Middle frontal gyrus (tissue), 1 donor: ENCODE data around the gene RABGGTA.

ENCODE experiments used
- DNase-seq: peaks from one replicate; pipeline ENCODE4 v3.0.0-alpha.2; 2015; ENCODE audit warnings: low spot score; ENCODE audit errors: extremely low spot score

RABGGTA gene

GRCh38 chr14:24280797-24281460, 9.5 kb upstream of the RABGGTA start:
- DNase-seq: no peak

GRCh38 chr14:24279301-24280186, 8.1 kb upstream of the RABGGTA start:
- DNase-seq: no peak

GRCh38 chr14:24278424-24278823, 7.0 kb upstream of the RABGGTA start:
- DNase-seq: no peak

- no peak for DNase-seq
Observed at GRCh38 chr14:24277606-24278321, 6.4 kb upstream of the RABGGTA start.

GRCh38 chr14:24277071-24277470, 5.7 kb upstream of the RABGGTA start:
- no peak for DNase-seq

GRCh38 chr14:24274101-24274543, 2.7 kb upstream of the RABGGTA start:
- DNase-seq: no peak

GRCh38 chr14:24273422-24273998, 2.1 kb upstream of the RABGGTA start:
- DNase-seq: no peak

GRCh38 chr14:24272467-24272866, 1.1 kb upstream of the RABGGTA start:
- DNase-seq: no peak

- no peak for DNase-seq
Observed at GRCh38 chr14:24271834-24272263, 452 bp upstream of the RABGGTA start.

- DNase-seq: no peak
Observed at GRCh38 chr14:24270537-24271133, 762 bp downstream of the RABGGTA start.

- DNase-seq: no peak
Observed at GRCh38 chr14:24269910-24270536, 1.4 kb downstream of the RABGGTA start.

- no peak for DNase-seq
Observed at GRCh38 chr14:24269368-24269767, 2.0 kb downstream of the RABGGTA start.

GRCh38 chr14:24268225-24268624, 3.2 kb downstream of the RABGGTA start:
- no peak for DNase-seq

- no peak for DNase-seq
Observed at GRCh38 chr14:24267516-24267915, 3.9 kb downstream of the RABGGTA start.

GRCh38 chr14:24266344-24267244, 4.8 kb downstream of the RABGGTA start:
- no peak for DNase-seq

GRCh38 chr14:24264298-24264697, 7.1 kb downstream of the RABGGTA start:
- no peak for DNase-seq

- no peak for DNase-seq
Observed at GRCh38 chr14:24263848-24264247, 7.5 kb downstream of the RABGGTA start.

GRCh38 chr14:24262821-24263733, 8.3 kb downstream of the RABGGTA start, which contains the start of gene TGM1:
Gene TGM1, minus strand, starts transcription at chr14:24263177. Its CDS starts 825 bp downstream, at chr14:24262352.
- DNase-seq: no peak

- no peak for DNase-seq
Observed at GRCh38 chr14:24261969-24262327, 9.4 kb downstream of the RABGGTA start.
